H1 (cell line): ENCODE data around the gene ANO6. TPM values are rescaled to one million over a fixed set of nuclear protein-coding genes. Genes with fewer than 3 reads are reported as not detected.

Experiments
- CTCF ChIA-PET: fragments of 300-600 bp; sonication (Branson Sonifier 250); formaldehyde crosslinking; loops from one replicate; lab custom pipeline; 2021; ENCODE audit not compliant: partially characterized antibody; lab: Charles Lee
- POLR2A ChIA-PET: fragments of 300-600 bp; sonication (Branson Sonifier 250); formaldehyde crosslinking; loops from one replicate; lab custom pipeline; 2021; ENCODE audit warnings: inconsistent platforms; ENCODE audit not compliant: partially characterized antibody; lab: Charles Lee
- DNase-seq, 2 experiments: peaks; one replicate each; pipeline versions ENCODE4 v3.0.0 to v3.0.0-alpha.2; 2010 to 2022; ENCODE audit warnings: low spot score in 2 of 2, low read depth in 1 of 2, mixed read lengths in 1 of 2
- FAIRE-seq: peaks from 2 replicates; lab custom pipeline; 2011; peaks lifted over from hg19 to GRCh38; lab: Jason Lieb, UNC
- H2AFZ ChIP-seq: 2 replicates; pipeline ENCODE4 v1.8.1; 2012; ENCODE audit warnings: low read length, inconsistent platforms
- H2AK5ac ChIP-seq: 2 replicates; pipeline ENCODE4 v1.6.1; 2013; ENCODE audit warnings: low read depth, low read length
- H2BK120ac ChIP-seq: replicated peaks from 2 replicates; pipeline ENCODE3; 2013; ENCODE audit warnings: low read depth, low read length, inconsistent platforms
- H2BK12ac ChIP-seq: 2 replicates; pipeline ENCODE4 v1.6.1; 2013; ENCODE audit warnings: low read depth, low read length
- H2BK15ac ChIP-seq: 2 replicates; pipeline ENCODE4 v1.6.1; 2013; ENCODE audit warnings: low read length
- H2BK20ac ChIP-seq: 2 replicates; pipeline ENCODE4 v1.6.1; 2013; ENCODE audit warnings: low read length
- H2BK5ac ChIP-seq: 2 replicates; pipeline ENCODE4 v1.6.1; 2013; ENCODE audit warnings: low read depth, low read length
- H3K14ac ChIP-seq: 2 replicates; pipeline ENCODE4 v1.6.1; 2013; ENCODE audit warnings: inconsistent platforms; ENCODE audit not compliant: insufficient read length
- H3K18ac ChIP-seq: 2 replicates; pipeline ENCODE4 v1.6.1; 2013; ENCODE audit warnings: low read length; ENCODE audit errors: extremely low read depth
- H3K23ac ChIP-seq: 2 replicates; pipeline ENCODE4 v1.6.1; 2013; ENCODE audit warnings: inconsistent platforms; ENCODE audit not compliant: insufficient read length
- H3K23me2 ChIP-seq: 2 replicates; pipeline ENCODE4 v1.6.1; 2013; ENCODE audit warnings: low read depth, low read length
- H3K27ac ChIP-seq: 2 replicates; pipeline ENCODE4 v1.6.1; 2011; ENCODE audit warnings: low read depth, low read length, inconsistent platforms
- H3K27me3 ChIP-seq, 4 experiments: replicated peaks in 1 of 4; 1 replicate in 1 of 4; 2 replicates in 3 of 4; pipeline versions ENCODE4 v1.6.1 to v1.8.1; 2011 to 2013; ENCODE audit warnings: low read length in 3 of 4, mild to moderate bottlenecking in 3 of 4, inconsistent platforms in 2 of 4, mixed read lengths in 2 of 4, moderate library complexity in 1 of 4; ENCODE audit not compliant: control insufficient read depth in 3 of 4, insufficient read depth in 3 of 4; ENCODE audit errors: extremely low read depth in 1 of 4
- H3K36me3 ChIP-seq, 4 experiments: 2 replicates each; pipeline versions ENCODE4 v1.6.1 to v1.8.1; 2011 to 2013; ENCODE audit warnings: mild to moderate bottlenecking in 4 of 4, low read length in 3 of 4, moderate library complexity in 2 of 4, control low read depth in 1 of 4, inconsistent platforms in 1 of 4; ENCODE audit not compliant: insufficient read depth in 4 of 4, control insufficient read depth in 2 of 4
- H3K4ac ChIP-seq: replicated peaks from 2 replicates; pipeline ENCODE3; 2013; ENCODE audit warnings: low read length, low read depth, mixed read lengths, inconsistent platforms; ENCODE audit not compliant: insufficient read length
- H3K4me1 ChIP-seq, 4 experiments: replicated peaks in 1 of 4; 1 replicate in 1 of 4; 2 replicates in 3 of 4; pipeline versions ENCODE4 v1.6.1 to v1.8.1; 2011 to 2013; ENCODE audit warnings: low read length in 3 of 4, inconsistent platforms in 2 of 4, mixed read lengths in 1 of 4; ENCODE audit not compliant: insufficient read depth in 4 of 4, control insufficient read depth in 3 of 4
- H3K4me2 ChIP-seq, 2 experiments: 2 replicates each; pipeline versions ENCODE4 v1.6.1 to v1.8.1; 2011 to 2013; ENCODE audit warnings: low read depth in 2 of 2, low read length in 2 of 2, control low read depth in 1 of 2, inconsistent platforms in 1 of 2, mild to moderate bottlenecking in 1 of 2; ENCODE audit not compliant: insufficient read depth in 1 of 2
- H3K4me3 ChIP-seq, 4 experiments: fragments of 200-600, 300-600 bp in 1 of 4; sonication (generic), shearing (Covaris generic), sonication (Bioruptor Twin) in 1 of 4; 2 replicates each; pipeline versions ENCODE4 v1.5.1 to v1.8.1; 2011 to 2016; ENCODE audit warnings: low read length in 4 of 4, low read depth in 3 of 4, control low read depth in 2 of 4, inconsistent platforms in 2 of 4, mild to moderate bottlenecking in 2 of 4, mixed read lengths in 1 of 4, moderate library complexity in 1 of 4; ENCODE audit not compliant: insufficient read depth in 2 of 4; ENCODE audit errors: extremely low read depth in 1 of 4
- H3K56ac ChIP-seq: replicated peaks from 2 replicates; pipeline ENCODE3; 2013; ENCODE audit warnings: low read depth, mild to moderate bottlenecking, mixed read lengths, low read length, inconsistent platforms; ENCODE audit not compliant: insufficient read length
- H3K79me1 ChIP-seq: 2 replicates; pipeline ENCODE4 v1.6.1; 2013; ENCODE audit warnings: low read depth, low read length, control low read depth
- H3K79me2 ChIP-seq, 2 experiments: 2 replicates each; pipeline versions ENCODE4 v1.6.1 to v1.8.1; 2012 to 2013; ENCODE audit warnings: low read length in 2 of 2, mild to moderate bottlenecking in 2 of 2, inconsistent platforms in 1 of 2; ENCODE audit not compliant: insufficient read depth in 2 of 2, control insufficient read depth in 1 of 2
- H3K9ac ChIP-seq, 4 experiments: replicated peaks in 1 of 4; 1 replicate in 1 of 4; 2 replicates in 3 of 4; pipeline versions ENCODE4 v1.6.1 to v1.8.1; 2011 to 2013; ENCODE audit warnings: low read depth in 3 of 4, low read length in 3 of 4, control low read depth in 2 of 4, mild to moderate bottlenecking in 2 of 4, moderate library complexity in 2 of 4, inconsistent platforms in 1 of 4; ENCODE audit errors: extremely low read depth in 1 of 4
- H3K9me3 ChIP-seq, 2 experiments: 2 replicates each; pipeline versions ENCODE4 v1.6.1 to v1.8.1; 2012 to 2013; ENCODE audit warnings: mild to moderate bottlenecking in 2 of 2, moderate library complexity in 2 of 2, control low read depth in 1 of 2, inconsistent platforms in 1 of 2, low read depth in 1 of 2, low read length in 1 of 2, mixed read lengths in 1 of 2; ENCODE audit not compliant: insufficient read depth in 2 of 2
- H4K20me1 ChIP-seq, 2 experiments: replicated peaks in 1 of 2; 2 replicates each; pipeline versions ENCODE3 to v1.8.1; 2011 to 2013; ENCODE audit warnings: inconsistent platforms in 2 of 2, low read length in 2 of 2, mild to moderate bottlenecking in 1 of 2; ENCODE audit not compliant: insufficient read depth in 2 of 2, control insufficient read depth in 1 of 2
- H4K5ac ChIP-seq: 2 replicates; pipeline ENCODE4 v1.6.1; 2013; ENCODE audit warnings: low read length, low read depth, mixed read lengths, inconsistent platforms; ENCODE audit not compliant: insufficient read length
- H4K8ac ChIP-seq: 2 replicates; pipeline ENCODE4 v1.8.0; 2013; ENCODE audit warnings: mild to moderate bottlenecking, moderate library complexity, low read length, inconsistent platforms; ENCODE audit not compliant: insufficient read depth; ENCODE audit errors: extremely low read depth
- H4K91ac ChIP-seq: replicated peaks from 2 replicates; pipeline ENCODE3; 2013; ENCODE audit warnings: low read length, mixed read lengths, inconsistent platforms; ENCODE audit not compliant: insufficient read length
- ATF3 ChIP-seq: IDR thresholded peaks from 2 replicates; pipeline ENCODE4 v1.6.1; 2011; ENCODE audit warnings: low read depth, mild to moderate bottlenecking, low read length; ENCODE audit not compliant: insufficient read depth
- CBX5 ChIP-seq: fragments of 300-800, 300-1000 bp; sonication (generic); IDR thresholded peaks from 2 replicates; pipeline ENCODE4 v1.7.1; 2016; ENCODE audit warnings: antibody characterized with exemption, low read length, low read depth
- GABPA ChIP-seq: IDR thresholded peaks from 2 replicates; pipeline ENCODE4 v1.6.1; 2011; ENCODE audit warnings: mild to moderate bottlenecking, low read length, moderate library complexity, borderline replicate concordance; ENCODE audit not compliant: insufficient read depth
- JUN ChIP-seq: IDR thresholded peaks from 2 replicates; pipeline ENCODE4 v1.6.1; 2011; ENCODE audit warnings: low read depth, mild to moderate bottlenecking, improper control_type of control experiment, low read length
- KDM4A ChIP-seq: IDR thresholded peaks from one replicate; pipeline ENCODE4 v1.7.1; 2012; ENCODE audit warnings: low read depth, mild to moderate bottlenecking, moderate library complexity, low read length, inconsistent platforms; ENCODE audit not compliant: severe bottlenecking
- KDM5A ChIP-seq: fragments of 200-600 bp; IDR thresholded peaks from 2 replicates; pipeline ENCODE4 v1.7.1; 2012; ENCODE audit warnings: mild to moderate bottlenecking, low read length, inconsistent platforms, mixed read lengths
- MAFK ChIP-seq: IDR thresholded peaks from 2 replicates; pipeline ENCODE4 v1.6.1; 2012; ENCODE audit warnings: low read depth, mild to moderate bottlenecking, improper control_type of control experiment, low read length
- RFX5 ChIP-seq: IDR thresholded peaks from 2 replicates; pipeline ENCODE4 v1.6.1; 2011; ENCODE audit warnings: low read depth, low read length, improper control_type of control experiment, borderline replicate concordance
- SUZ12 ChIP-seq: fragments of 200-600 bp; sonication (generic); IDR thresholded peaks from 2 replicates; pipeline ENCODE4 v1.6.1; 2012; ENCODE audit warnings: mild to moderate bottlenecking, inconsistent platforms, low read length, moderate library complexity, mixed read lengths
- YY1 ChIP-seq: IDR thresholded peaks from 2 replicates; pipeline ENCODE4 v1.6.1; 2011; ENCODE audit warnings: low read depth, mild to moderate bottlenecking, low read length
- WGBS, 2 experiments: shearing (Covaris generic) in 1 of 2; methylation state at CpG; one replicate each; pipeline versions ENCODE4 v1.1.6 to v1.1.7; 2013 to 2015; ENCODE audit warnings: low lambda C conversion rate in 2 of 2, mixed read lengths in 2 of 2, inconsistent platforms in 1 of 2, low coverage in 1 of 2, missing lambda C conversion rate in 1 of 2; ENCODE audit not compliant: insufficient replicate concordance in 2 of 2, insufficient coverage in 1 of 2, insufficient read length in 1 of 2; ENCODE audit errors: extremely low coverage in 1 of 2, missing lambda C conversion rate in 1 of 2; 5-methylcytosine and 5-hydroxymethylcytosine counted together
- polyA plus RNA-seq, 7 experiments: library from polyadenylated mRNA; depleted of rRNA in 3 of 7; stranded (reverse) in 5 of 7; unstranded in 2 of 7; fragments of >200 nt in 5 of 7; fragments of 200-250 nt in 2 of 7; gene quantifications; 1 replicate in 5 of 7; 2 replicates in 1 of 7; 4 replicates in 1 of 7; pipeline versions ENCODE4 v1.2.1 to v1.2.3, GENCODE V29; 2011 to 2013; ENCODE audit warnings: missing spikeins in 2 of 7, mixed read lengths in 2 of 7
- total RNA-seq: library from RNA; stranded (reverse); fragmentation: NEBNext Ultra II Directional; extraction: Animal tissue kit (Norgen Biotek cat#: 25700); gene quantifications from 2 replicates; pipeline ENCODE4 v1.2.1, GENCODE V29; 2021
- TF ChIP-seq, protein P1 (sequence below): IDR thresholded peaks from 2 replicates; pipeline ENCODE4 v1.6.1; 2011; ENCODE audit warnings: low read length, improper control_type of control experiment
- TF ChIP-seq, protein P2 (sequence below): IDR thresholded peaks from 2 replicates; pipeline ENCODE4 v1.6.1; 2012; ENCODE audit warnings: inconsistent platforms

ANO6 gene
- total and polyA plus RNA-seq, 2 of the 8 experiments (the other 6 are each of a cell fraction or from before 2014, with no cell fraction given): 15.1 to 39.7 TPM

GRCh38 chr12:45409966-45410365 lies 194.1 kb downstream of the ANO6 start:
- H3K56ac ChIP-seq: no peak overlapping the region
- H4K91ac ChIP-seq: no peak overlapping the region
- H3K27me3 ChIP-seq: no peaks in the 10 kb centered on the region
- no peak overlapping the region for H2BK5ac ChIP-seq
- H4K20me1 ChIP-seq: peaks cover 2 to 3% of the 10 kb centered on the region in 2 experiments
- no peak overlapping the region for H3K27ac ChIP-seq
- H4K5ac ChIP-seq: no peak overlapping the region
- no peaks in the 10 kb centered on the region for H3K9me3 ChIP-seq
- H3K4me1 ChIP-seq: no peaks in the 10 kb centered on the region
- H2BK120ac ChIP-seq: no peak overlapping the region
- no peak overlapping the region for H3K23ac ChIP-seq
- H3K79me2 ChIP-seq: no peaks in the 10 kb centered on the region
- no peak overlapping the region for H3K18ac ChIP-seq
- H3K36me3 ChIP-seq: peaks cover 0 to 30% (median 19%) of the 10 kb centered on the region in 4 experiments; a peak in 5 of 8 replicates
- H3K4me2 ChIP-seq: no peak overlapping the region
- H2BK20ac ChIP-seq: no peak overlapping the region
- no peak for FAIRE-seq
- no peak overlapping the region for H3K14ac ChIP-seq
- H2AFZ ChIP-seq: no peak overlapping the region
- H2AK5ac ChIP-seq: no peak overlapping the region
- no peak overlapping the region for H3K9ac ChIP-seq
- H2BK12ac ChIP-seq: no peak overlapping the region
- no peak overlapping the region for H3K4me3 ChIP-seq
- CTCF ChIA-PET: interaction anchor here (1.4 kb wide), 1 partner anchor 239 kb away, joined by 3 read pairs; no protein-coding TSS in a partner anchor
- H4K8ac ChIP-seq: no peak overlapping the region
- H3K79me1 ChIP-seq: no peaks in the 10 kb centered on the region
- 89% methylated on average over 7 of the region's 7 CpGs; no CpG with 5 or more reads in 1 of the 2 experiments for WGBS, 2 experiments
- H3K4ac ChIP-seq: no peak overlapping the region
- H2BK15ac ChIP-seq: no peak overlapping the region
- POLR2A ChIA-PET: no interaction called here
- H3K23me2 ChIP-seq: no peaks in the 10 kb centered on the region
- no peak for DNase-seq
- TF ChIP-seq SUZ12 (no peak), KDM5A (no peak), KDM4A (no peak), MAFK (no peak), YY1 (no peak), RFX5 (no peak), GABPA (no peak), ATF3 (no peak), JUN (no peak), CBX5 (no peak)
- TF ChIP-seq, protein P1, sequence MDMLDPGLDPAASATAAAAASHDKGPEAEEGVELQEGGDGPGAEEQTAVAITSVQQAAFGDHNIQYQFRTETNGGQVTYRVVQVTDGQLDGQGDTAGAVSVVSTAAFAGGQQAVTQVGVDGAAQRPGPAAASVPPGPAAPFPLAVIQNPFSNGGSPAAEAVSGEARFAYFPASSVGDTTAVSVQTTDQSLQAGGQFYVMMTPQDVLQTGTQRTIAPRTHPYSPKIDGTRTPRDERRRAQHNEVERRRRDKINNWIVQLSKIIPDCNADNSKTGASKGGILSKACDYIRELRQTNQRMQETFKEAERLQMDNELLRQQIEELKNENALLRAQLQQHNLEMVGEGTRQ: no peak
- TF ChIP-seq, protein P2, sequence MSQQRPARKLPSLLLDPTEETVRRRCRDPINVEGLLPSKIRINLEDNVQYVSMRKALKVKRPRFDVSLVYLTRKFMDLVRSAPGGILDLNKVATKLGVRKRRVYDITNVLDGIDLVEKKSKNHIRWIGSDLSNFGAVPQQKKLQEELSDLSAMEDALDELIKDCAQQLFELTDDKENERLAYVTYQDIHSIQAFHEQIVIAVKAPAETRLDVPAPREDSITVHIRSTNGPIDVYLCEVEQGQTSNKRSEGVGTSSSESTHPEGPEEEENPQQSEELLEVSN: no peak
